ENCODE results near the gene B4GALT2. TPM values are rescaled to one million over a fixed set of nuclear protein-coding genes. Genes with fewer than 3 reads are reported as not detected.

The B4GALT2 gene
- total RNA-seq, 1 experiment from 2014 or later, result 70.9 TPM

GRCh38 chr1:43937179-43937865 is 41.7 kb upstream of the B4GALT2 start:
- Histone ChIP-seq H3K27ac (ENCODE audit: insufficient read length, low read depth, low read length) (no peak overlapping the region), H2AFZ (ENCODE audit: low read length) (no peak overlapping the region), H3K23me2 (ENCODE audit: insufficient read length, low read depth, low read length, poor library complexity, severe bottlenecking) (peaks cover 21% of the 10 kb centered on the region), H2BK20ac (ENCODE audit: low read depth, low read length, poor library complexity, severe bottlenecking) (no peak overlapping the region), H3K79me1 (ENCODE audit: insufficient read depth, low read depth, low read length, poor library complexity, severe bottlenecking) (no peaks in the 10 kb centered on the region), H3K9me3 (ENCODE audit: control insufficient read depth, low read depth, low read length) (no peaks in the 10 kb centered on the region), H3T11ph (ENCODE audit: low read length) (no peak overlapping the region), H3K27me3 (ENCODE audit: insufficient read depth, low read length) (no peaks in the 10 kb centered on the region), H3K56ac (ENCODE audit: insufficient read length, low read depth, low read length) (no peak overlapping the region), H3K4ac (ENCODE audit: low read depth, low read length) (no peak overlapping the region), H3K14ac (ENCODE audit: insufficient read depth, low read length) (no peak overlapping the region), H3K9ac (ENCODE audit: extremely low read depth, insufficient read length, low read length) (no peak overlapping the region), H4K5ac (ENCODE audit: insufficient read length, low read depth, low read length) (no peak overlapping the region), H3K18ac (ENCODE audit: insufficient read length, low read depth, low read length) (no peak overlapping the region), H3K4me1 (ENCODE audit: insufficient read depth, low read length) (peaks cover 8% of the 10 kb centered on the region; the same call in 1 of the 2 replicates), H4K91ac (ENCODE audit: insufficient read length, low read depth, low read length) (no peak overlapping the region), H3K23ac (ENCODE audit: insufficient read length, low read depth, low read length) (no peak overlapping the region), H2BK5ac (ENCODE audit: insufficient read length, low read length) (no peak overlapping the region), H2BK12ac (ENCODE audit: insufficient read length, low read depth, low read length) (no peak overlapping the region), H2AK5ac (ENCODE audit: insufficient read length, low read length) (no peak overlapping the region), H2BK15ac (ENCODE audit: low read depth, low read length) (no peak overlapping the region), H4K20me1 (ENCODE audit: control insufficient read depth, insufficient read depth, insufficient read length) (no peaks in the 10 kb centered on the region), H3K79me2 (ENCODE audit: insufficient read depth, low read length) (no peaks in the 10 kb centered on the region), H4K8ac (replicated peaks; ENCODE audit: insufficient read length, low read depth, low read length) (no peak overlapping the region), H3K4me2 (ENCODE audit: insufficient read depth, insufficient read length, low read length) (peak overlapping the region; percentile 51), H2BK120ac (ENCODE audit: low read depth, low read length, poor library complexity, severe bottlenecking) (no peak overlapping the region)
- H3K4me3 Mint-ChIP-seq, result peak overlapping the region in 1 of 2 experiments; percentile 79; a peak in 2 of 5 replicates
- peaks cover 9% of the 10 kb centered on the region for H3K27me3 Mint-ChIP-seq (ENCODE audit: low read depth)
- H3K9me3 Mint-ChIP-seq, result no peaks in the 10 kb centered on the region
- H3K27ac Mint-ChIP-seq, result no peak overlapping the region
- DNase-seq, result no peak
- peaks cover 0 to 6% (median 0%) of the 10 kb centered on the region in 3 experiments; a peak in 2 of 7 replicates for H3K36me3 Mint-ChIP-seq (ENCODE audit: insufficient read depth in 1 of 3, low read depth in 3 of 3)
- no CpG with 5 or more reads among the region's 8 CpGs for WGBS (ENCODE audit: extremely low coverage, insufficient read length, low lambda C conversion rate)
- TF ChIP-seq CTCF (conservative IDR thresholded peaks at IDR 0.05), result no peak
- peaks cover 46 to 48% of the 10 kb centered on the region in 2 experiments for H3K4me1 Mint-ChIP-seq
